ENCODE data around the gene TALDO1.
A peak's percentile ranks its signal among the peaks of the same experiment; 100 is the strongest.

Gene TALDO1

GRCh38 chr11:809287-810039, 62.2 kb downstream of the TALDO1 start, which contains the start of gene RPLP2:
RPLP2 (plus strand) TSS chr11:809967; CDS start chr11:810235, 268 bp downstream.
- H3K4me3 Mint-ChIP-seq: peak within 1 kb of the TSS; percentile 92
- peak within 1 kb of the TSS; percentile 97 for H3K27ac Mint-ChIP-seq
- H3K4me1 Mint-ChIP-seq (ENCODE audit: low read depth): peaks cover 51% of the 10 kb centered on the region
- no peaks in the 10 kb centered on the region for H3K9me3 Mint-ChIP-seq
- intact Hi-C loops (cut with micrococcal nuclease): loop anchor here (1.0 to 5.0 kb wide), 2 partner anchors 10 to 33 kb away; partner anchors contain the start of genes POLR2L and TSPAN4
- peaks cover 58% of the 10 kb centered on the region for H3K36me3 Mint-ChIP-seq (ENCODE audit: low read depth)
- no peaks in the 10 kb centered on the region for H3K27me3 Mint-ChIP-seq

DNA sequence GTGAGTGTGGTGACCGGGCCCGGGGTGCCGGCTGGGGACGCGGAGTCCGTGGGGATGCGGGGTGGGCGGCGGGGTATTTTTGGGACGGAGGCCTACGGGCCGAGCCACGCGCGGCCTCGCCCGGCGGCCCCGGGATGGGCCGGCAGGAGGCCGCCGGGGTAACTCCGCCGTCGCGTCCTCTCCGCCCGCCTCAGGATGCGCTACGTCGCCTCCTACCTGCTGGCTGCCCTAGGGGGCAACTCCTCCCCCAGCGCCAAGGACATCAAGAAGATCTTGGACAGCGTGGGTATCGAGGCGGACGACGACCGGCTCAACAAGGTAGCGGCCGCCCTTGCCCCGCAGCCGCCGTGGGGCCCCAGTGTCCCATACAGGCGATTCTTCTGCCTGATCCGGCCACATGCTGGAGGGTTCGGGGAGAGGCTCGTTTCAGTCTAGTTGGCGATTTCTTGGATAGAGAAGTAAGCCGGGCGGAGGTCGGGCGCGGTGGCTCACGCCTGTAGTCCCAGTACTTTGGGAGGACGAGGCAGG, 62.8 kb downstream of the TALDO1 start:
- H3K27ac Mint-ChIP-seq: peak overlapping the region; percentile 97
- no peaks in the 10 kb centered on the region for H3K9me3 Mint-ChIP-seq
- H3K27me3 Mint-ChIP-seq: no peaks in the 10 kb centered on the region
- peaks cover 62% of the 10 kb centered on the region for H3K36me3 Mint-ChIP-seq (ENCODE audit: low read depth)
- peaks cover 49% of the 10 kb centered on the region for H3K4me1 Mint-ChIP-seq (ENCODE audit: low read depth)
- intact Hi-C loops (cut with micrococcal nuclease): no loop called here
- H3K4me3 Mint-ChIP-seq: peak overlapping the region; percentile 92

DNA sequence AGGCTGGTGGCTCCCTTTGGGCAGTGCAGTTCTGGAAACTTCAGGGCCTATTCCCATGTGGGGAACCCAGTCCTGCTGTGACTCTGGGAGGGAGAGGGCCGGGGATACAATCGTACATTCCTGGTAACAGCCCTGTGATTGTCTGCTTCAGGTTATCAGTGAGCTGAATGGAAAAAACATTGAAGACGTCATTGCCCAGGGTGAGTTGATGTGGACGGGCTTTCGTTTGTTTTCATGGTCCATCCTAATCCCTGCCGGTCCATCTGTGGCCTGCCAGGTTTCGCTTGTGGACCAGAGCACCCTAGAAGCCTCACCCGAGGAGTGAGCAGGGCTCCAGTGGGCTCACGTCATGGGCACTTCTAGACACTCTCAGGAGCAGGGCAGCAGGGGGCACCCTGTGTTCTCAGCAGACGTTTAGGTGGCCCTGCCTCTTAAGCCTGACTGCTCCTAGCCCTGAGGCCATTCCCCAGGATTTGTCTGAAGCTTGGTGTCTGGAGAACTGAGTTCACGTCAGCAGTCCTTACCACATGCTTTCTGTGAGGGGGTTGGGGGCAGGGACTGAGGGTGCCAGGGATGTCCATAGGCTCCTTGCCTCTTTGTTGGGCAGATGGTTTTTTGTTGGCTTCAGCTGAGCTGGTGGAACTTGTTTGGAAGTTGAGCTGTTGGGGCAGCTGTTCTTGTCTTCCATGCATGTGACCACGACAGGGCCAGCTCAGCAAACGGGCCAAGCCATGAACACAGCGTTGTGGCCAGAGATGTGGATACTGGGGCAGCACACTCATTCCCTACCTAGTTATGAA, 64.4 kb downstream of the TALDO1 start:
- intact Hi-C loops (cut with micrococcal nuclease): no loop called here
- H3K36me3 Mint-ChIP-seq (ENCODE audit: low read depth): peaks cover 62% of the 10 kb centered on the region
- H3K4me1 Mint-ChIP-seq (ENCODE audit: low read depth): peaks cover 44% of the 10 kb centered on the region
- H3K27ac Mint-ChIP-seq: peak overlapping the region; percentile 97
- H3K9me3 Mint-ChIP-seq: no peaks in the 10 kb centered on the region
- H3K27me3 Mint-ChIP-seq: no peaks in the 10 kb centered on the region
- H3K4me3 Mint-ChIP-seq: peak overlapping the region; percentile 92

- no peak overlapping the region for H3K4me3 Mint-ChIP-seq
- peak overlapping the region; percentile 97 for H3K27ac Mint-ChIP-seq
- intact Hi-C loops (cut with micrococcal nuclease): no loop called here
- H3K36me3 Mint-ChIP-seq (ENCODE audit: low read depth): peaks cover 62% of the 10 kb centered on the region
- H3K27me3 Mint-ChIP-seq: no peaks in the 10 kb centered on the region
- no peaks in the 10 kb centered on the region for H3K9me3 Mint-ChIP-seq
- peaks cover 42% of the 10 kb centered on the region for H3K4me1 Mint-ChIP-seq (ENCODE audit: low read depth)
Observed at GRCh38 chr11:812390-812789, 65.1 kb downstream of the TALDO1 start.

- Mint-ChIP-seq H3K4me1 (ENCODE audit: low read depth) (peaks cover 35% of the 10 kb centered on the region), H3K4me3 (no peak overlapping the region), H3K9me3 (no peaks in the 10 kb centered on the region), H3K36me3 (ENCODE audit: low read depth) (peaks cover 62% of the 10 kb centered on the region), H3K27me3 (peaks cover under 1% of the 10 kb centered on the region), H3K27ac (no peak overlapping the region)
- intact Hi-C loops (cut with micrococcal nuclease): no loop called here
Observed at GRCh38 chr11:813072-813455, 65.8 kb downstream of the TALDO1 start.

- Mint-ChIP-seq H3K4me1 (ENCODE audit: low read depth) (peaks cover 34% of the 10 kb centered on the region), H3K27ac (no peak overlapping the region), H3K9me3 (no peaks in the 10 kb centered on the region), H3K36me3 (ENCODE audit: low read depth) (peaks cover 62% of the 10 kb centered on the region), H3K27me3 (peaks cover 5% of the 10 kb centered on the region), H3K4me3 (no peak overlapping the region)
- intact Hi-C loops (cut with micrococcal nuclease): no loop called here
Observed at GRCh38 chr11:813456-814096, 66.3 kb downstream of the TALDO1 start.

All from dendritic cell treated with granulocyte-macrophage colony-stimulating factor and Interleukin-4, amounts not matched to agents 40 ng/mL and 50 ng/mL, for 4 days (primary cell).